K562 (cell line): ENCODE results near the gene ERVW-1. TPM values are rescaled to one million over a fixed set of nuclear protein-coding genes. Genes with fewer than 3 reads are reported as not detected.
A peak's percentile ranks its signal among the peaks of the same experiment; 100 is the strongest.

ENCODE experiments used
- CAMTA2 ChIP-seq: fragments of 250-450 bp; sonication (Bioruptor Pico); conservative IDR thresholded peaks from 2 replicates; pipeline ENCODE4 v1.5.1; 2022
- CCNT2 ChIP-seq: IDR thresholded peaks from 2 replicates; pipeline ENCODE4 v1.6.1; 2011; ENCODE audit warnings: borderline replicate concordance, low read depth, mild to moderate bottlenecking, moderate library complexity, mixed read lengths, low read length; ENCODE audit not compliant: insufficient read length; ENCODE audit errors: extremely low read depth
- FOXJ3 ChIP-seq: sonication (generic); formaldehyde crosslinking; IDR thresholded peaks from 2 replicates; pipeline ENCODE4 v1.4.0; 2020; ENCODE audit warnings: mild to moderate bottlenecking, missing genetic modification reagents
- HCFC1 ChIP-seq: IDR thresholded peaks from 2 replicates; pipeline ENCODE4 v1.6.1; 2012; ENCODE audit warnings: low read depth, low read length, improper control_type of control experiment
- LEF1 ChIP-seq: fragments of 450-650 bp; IDR thresholded peaks from 2 replicates; pipeline ENCODE4 v1.6.1; 2016; ENCODE audit warnings: mild to moderate bottlenecking
- NFRKB ChIP-seq: fragments of 450-650 bp; IDR thresholded peaks from 2 replicates; pipeline ENCODE4 v1.6.1; 2016; ENCODE audit warnings: low read depth
- PCBP1 ChIP-seq: fragments of 200-400 bp; formaldehyde crosslinking; IDR thresholded peaks from 2 replicates; pipeline ENCODE4 v1.6.1; 2018; ENCODE audit warnings: mild to moderate bottlenecking, low read depth, low read length; ENCODE audit not compliant: poor library complexity, severe bottlenecking
- PCBP2 ChIP-seq: fragments of 200-400 bp; formaldehyde crosslinking; IDR thresholded peaks from 2 replicates; pipeline ENCODE4 v1.6.1; 2018; ENCODE audit warnings: low read length, low read depth, mild to moderate bottlenecking, moderate library complexity; ENCODE audit not compliant: poor library complexity, severe bottlenecking
- POLR2AphosphoS2 ChIP-seq: IDR thresholded peaks from 2 replicates; pipeline ENCODE4 v1.6.1; 2012; ENCODE audit warnings: low read length, improper control_type of control experiment
- SFPQ ChIP-seq: fragments of 200-400 bp; formaldehyde crosslinking; IDR thresholded peaks from 2 replicates; pipeline ENCODE4 v1.6.1; 2017; ENCODE audit warnings: mild to moderate bottlenecking, low read depth, low read length, moderate library complexity
- SIN3A ChIP-seq, 2 experiments: fragments of 150-350 bp in 1 of 2; IDR thresholded peaks; 2 replicates each; pipeline ENCODE4 v1.6.1; 2011 to 2016; ENCODE audit warnings: borderline replicate concordance in 2 of 2, low read depth in 2 of 2, low read length in 2 of 2, mild to moderate bottlenecking in 2 of 2, moderate library complexity in 2 of 2; ENCODE audit not compliant: control insufficient read depth in 1 of 2
- TRIM25 ChIP-seq: fragments of 450-650 bp; IDR thresholded peaks from 2 replicates; pipeline ENCODE4 v1.7.0; 2016; ENCODE audit warnings: borderline replicate concordance
- ZBTB7A ChIP-seq: IDR thresholded peaks from 2 replicates; pipeline ENCODE4 v1.6.1; 2011; ENCODE audit warnings: low read depth, mild to moderate bottlenecking, low read length, moderate library complexity, borderline replicate concordance; ENCODE audit not compliant: control insufficient read depth
- ZFP1 ChIP-seq: fragments of 450-650 bp; formaldehyde crosslinking; IDR thresholded peaks from 2 replicates; pipeline ENCODE4 v1.4.0; 2020; ENCODE audit warnings: mild to moderate bottlenecking, mixed read lengths
- ZFPM2 ChIP-seq: fragments of 250-450 bp; sonication (Bioruptor Pico); IDR thresholded peaks from 2 replicates; pipeline ENCODE4 v1.5.1; 2022; ENCODE audit warnings: mild to moderate bottlenecking
- ZNF274 ChIP-seq: IDR thresholded peaks from 2 replicates; pipeline ENCODE4 v1.6.1; 2011; ENCODE audit warnings: low read depth, mild to moderate bottlenecking, low read length, moderate library complexity, borderline replicate concordance
- ZNF384 ChIP-seq: IDR thresholded peaks from 2 replicates; pipeline ENCODE4 v1.6.1; 2012; ENCODE audit warnings: low read depth, low read length, improper control_type of control experiment
- ZNF398 ChIP-seq: fragments of 250-450 bp; sonication (Bioruptor Pico); IDR thresholded peaks from 2 replicates; pipeline ENCODE4 v1.8.0; 2021; ENCODE audit warnings: moderate library complexity, mild to moderate bottlenecking, inconsistent platforms
- ZNF57 ChIP-seq: fragments of 450-650 bp; formaldehyde crosslinking; IDR thresholded peaks from 2 replicates; pipeline ENCODE4 v1.4.0; 2020; ENCODE audit warnings: mild to moderate bottlenecking, moderate library complexity
- ZNF639 ChIP-seq, 2 experiments: fragments of 200-800 bp in 1 of 2; sonication (Bioruptor generic) in 1 of 2; sonication (generic) in 1 of 2; formaldehyde crosslinking in 1 of 2; IDR thresholded peaks in 1 of 2; conservative IDR thresholded peaks in 1 of 2; 2 replicates each; pipeline versions ENCODE4 v1.5.0 to v1.6.1; 2016 to 2020; ENCODE audit warnings: missing compliant biosample characterization in 1 of 2, missing genetic modification characterization in 1 of 2, missing genetic modification reagents in 1 of 2
- ZNF699 ChIP-seq: fragments of 250-450 bp; sonication (Bioruptor Pico); IDR thresholded peaks from 2 replicates; pipeline ENCODE4 v1.8.0; 2021; ENCODE audit warnings: mild to moderate bottlenecking, moderate library complexity; ENCODE audit not compliant: insufficient replicate concordance
- polyA plus RNA-seq, 8 experiments: library from polyadenylated mRNA; depleted of rRNA in 4 of 8; stranded (reverse) in 5 of 8; unstranded in 3 of 8; fragments of >200 nt; fragmentation: Nextera tagmentation in 2 of 8; fragmentation: Illumina TruSeq in 1 of 8; extraction: Ambion mirVana in 2 of 8; extraction: Trizol in 1 of 8; gene quantifications; 2 replicates each; pipeline versions ENCODE4 v1.2.1 to v1.2.3, GENCODE V29; 2011 to 2014; ENCODE audit warnings: inconsistent platforms in 1 of 8, missing spikeins in 1 of 8
- total RNA-seq, 7 experiments: library from RNA; depleted of rRNA in 6 of 7; stranded (reverse); fragments of >200 nt in 6 of 7; fragmentation: Illumina TruSeq in 2 of 7; extraction: Trizol in 2 of 7; gene quantifications; 2 replicates each; pipeline versions ENCODE4 v1.2.1 to v1.2.3, GENCODE V29; 2011 to 2021; ENCODE audit warnings: low replicate concordance in 1 of 7

The ERVW-1 gene
- total and polyA plus RNA-seq, 9 of the 15 experiments (the other 6 are each of a cell fraction or from before 2014, with no cell fraction given), result not detected

- TF ChIP-seq ZNF398 (no peak), TRIM25 (peak; percentile 91; the same call in 1 of the 2 replicates), ZNF384 (no peak), HCFC1 (no peak), FOXJ3 (CRISPR knock-in tag) (no peak), NFRKB (peak; percentile 82), ZNF639 (CRISPR knock-in tag; conservative IDR thresholded peaks at IDR 0.05 in 1 of 2, IDR thresholded peaks at IDR 0.05 in 1 of 2) (no peak), ZBTB7A (no peak), PCBP2 (no peak), PCBP1 (no peak), ZNF274 (no peak), ZNF57 (no peak), ZNF699 (CRISPR knock-in tag) (no peak), ZFP1 (CRISPR knock-in tag) (no peak), ZFPM2 (CRISPR knock-in tag) (no peak), POLR2AphosphoS2 (no peak), CAMTA2 (no peak), SIN3A (IDR thresholded peaks at IDR 0.05; ENCODE audit: borderline replicate concordance in 2 of 2, control insufficient read depth in 1 of 2, low read depth in 2 of 2, low read length in 2 of 2) (no peak), LEF1 (0 out of 2 replicates have a peak, but pooled peaks have one; percentile 10), SFPQ (no peak), CCNT2 (no peak)
These were observed 54.0 kb downstream of the ERVW-1 start (continued) for GRCh38 chr7:92423710-92424131.
